ENCODE measurements around the gene MEI4.

The MEI4 gene

GRCh38 chr6:77626426-77626825 is 26.4 kb upstream of the MEI4 start:
- no peak for TF ChIP-seq CTCF (IDR thresholded peaks at IDR 0.05)

- no peak for TF ChIP-seq CTCF (IDR thresholded peaks at IDR 0.05)
Observed at GRCh38 chr6:77630014-77630413, 22.8 kb upstream of the MEI4 start.

- TF ChIP-seq CTCF (IDR thresholded peaks at IDR 0.05): no peak
Observed at GRCh38 chr6:77633471-77633870, 19.4 kb upstream of the MEI4 start.

GRCh38 chr6:77633993-77634715 is 18.7 kb upstream of the MEI4 start:
- TF ChIP-seq CTCF (IDR thresholded peaks at IDR 0.05): no peak

- no peak for TF ChIP-seq CTCF (IDR thresholded peaks at IDR 0.05)
Observed at GRCh38 chr6:77638129-77638830, 14.6 kb upstream of the MEI4 start.

- no peak for TF ChIP-seq CTCF (IDR thresholded peaks at IDR 0.05)
Observed at GRCh38 chr6:77644102-77644705, 8.6 kb upstream of the MEI4 start.

- TF ChIP-seq CTCF (IDR thresholded peaks at IDR 0.05): no peak
Observed at GRCh38 chr6:77650098-77650663, 2.7 kb upstream of the MEI4 start.
